PFSK-1 (cell line): ENCODE data around the gene KCNS1.

Source experiments
- FOXP2 ChIP-seq: optimal IDR thresholded peaks from 2 replicates; pipeline ENCODE3; 2011; ENCODE audit warnings: borderline replicate concordance, control low read depth, inconsistent platforms; ENCODE audit not compliant: insufficient read depth; ENCODE audit errors: extremely low read length, extremely low read depth
- POLR2AphosphoS5 ChIP-seq: IDR thresholded peaks from 2 replicates; pipeline ENCODE4 v1.6.1; 2012; ENCODE audit warnings: low read depth, mild to moderate bottlenecking, control low read depth, low read length, moderate library complexity

- TF ChIP-seq FOXP2 (no peak), POLR2AphosphoS5 (no peak)
These were observed 31.7 kb downstream of the KCNS1 start for GRCh38 chr20:45069261-45069660.
